GM12892 (cell line): Measurements from ENCODE around the gene GLIS1.

Experiments
- POLR2A ChIP-seq: IDR thresholded peaks from 2 replicates; pipeline ENCODE4 v1.6.1; 2011; ENCODE audit warnings: low read depth, low read length, control low read depth
- POLR2AphosphoS5 ChIP-seq: IDR thresholded peaks from 2 replicates; pipeline ENCODE4 v1.6.1; 2011; ENCODE audit warnings: low read depth, low read length, control low read depth

DNA sequence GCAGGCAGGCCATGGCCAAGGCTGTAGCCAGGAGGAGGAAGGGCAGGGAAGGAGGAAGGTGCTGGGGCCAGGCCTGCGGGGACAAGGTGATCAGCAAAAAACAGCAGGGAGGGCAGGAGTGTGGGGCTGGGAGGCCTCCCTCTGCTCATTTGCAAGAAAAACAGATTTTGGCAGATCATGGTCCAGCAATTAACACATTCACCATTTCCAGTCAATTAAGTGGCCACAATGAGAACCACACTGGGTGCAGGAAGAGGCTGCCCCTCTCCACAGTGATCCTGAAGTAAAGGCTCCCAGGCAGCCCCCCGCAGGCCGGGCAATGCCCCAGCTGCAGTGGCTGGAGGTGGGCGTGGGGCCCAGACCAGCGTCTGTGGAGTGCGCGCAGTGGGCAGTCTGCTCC lies 225.1 kb downstream of the GLIS1 start:
- no peak for TF ChIP-seq POLR2AphosphoS5
- no peak for TF ChIP-seq POLR2A
